T-cell (primary cell): ENCODE results near the gene MED23. TPM values are rescaled to one million over a fixed set of nuclear protein-coding genes. Genes with fewer than 3 reads are reported as not detected.

ENCODE experiments used
- ATAC-seq, 4 experiments: fragments of 200-7000 bp in 3 of 4; fragments of 150-1000 bp in 1 of 4; cut with Tn5 transposase; replicated peaks in 1 of 4; 1 replicate in 3 of 4; 2 replicates in 1 of 4; pipeline ENCODE4 v1.10.0; 2021; ENCODE audit warnings: moderate library complexity in 3 of 4, mild to moderate bottlenecking in 2 of 4, moderate number of reproducible peaks in 1 of 4
- CTCF ChIA-PET, 2 donors: fragments of 300-600 bp; sonication (Branson Sonifier 250); formaldehyde crosslinking; loops; one replicate each; lab custom pipeline; 2022; ENCODE audit warnings: antibody characterized with exemption in 2 of 2; lab: Charles Lee
- POLR2A ChIA-PET, 2 donors: fragments of 300-600 bp; sonication (Branson Sonifier 250); formaldehyde crosslinking; loops; one replicate each; lab custom pipeline; 2022; ENCODE audit warnings: antibody characterized with exemption in 2 of 2; lab: Charles Lee
- DNase-seq, 35 experiments: peaks; one replicate each; pipeline versions ENCODE4 v3.0.0 to v3.0.0-alpha.2; 2013 to 2023
- H3K27ac ChIP-seq: one replicate; pipeline ENCODE4 v1.5.1; 2013; ENCODE audit warnings: low read length
- H3K27me3 ChIP-seq, 2 experiments: replicated peaks in 1 of 2; 1 replicate in 1 of 2; 2 replicates in 1 of 2; pipeline versions ENCODE4 v1.6.1 to v1.7.0; 2013; ENCODE audit warnings: low read length in 1 of 2, mixed read lengths in 1 of 2; ENCODE audit not compliant: control insufficient read depth in 2 of 2, insufficient read depth in 2 of 2; ENCODE audit errors: extremely low read depth in 1 of 2
- H3K36me3 ChIP-seq, 2 donors: 1 replicate in 1 of 2; 2 replicates in 1 of 2; pipeline versions ENCODE4 v1.6.1 to v1.7.0; 2013; ENCODE audit warnings: low read length in 1 of 2; ENCODE audit not compliant: control insufficient read depth in 2 of 2, insufficient read depth in 1 of 2; ENCODE audit errors: extremely low read depth in 1 of 2
- H3K4me1 ChIP-seq, 2 experiments: 1 replicate in 1 of 2; 2 replicates in 1 of 2; pipeline versions ENCODE4 v1.6.1 to v1.7.0; 2013; ENCODE audit warnings: low read length in 2 of 2, mixed read lengths in 1 of 2; ENCODE audit not compliant: insufficient read depth in 2 of 2, control insufficient read depth in 1 of 2; ENCODE audit errors: extremely low read depth in 1 of 2
- H3K4me3 ChIP-seq, 2 donors: 1 replicate in 1 of 2; 2 replicates in 1 of 2; pipeline versions ENCODE4 v1.5.1 to v1.7.0; 2013; ENCODE audit warnings: mild to moderate bottlenecking in 2 of 2, low read length in 1 of 2, moderate library complexity in 1 of 2; ENCODE audit not compliant: control insufficient read depth in 1 of 2; ENCODE audit errors: extremely low read depth in 1 of 2
- H3K9me3 ChIP-seq: 2 replicates; pipeline ENCODE4 v1.7.0; 2013
- H3K27ac Mint-ChIP-seq, 2 donors: one replicate each; pipeline ENCODE4 v1.8.0; 2020 to 2021; ENCODE audit warnings: mild to moderate bottlenecking in 2 of 2, mixed read lengths in 2 of 2
- H3K27me3 Mint-ChIP-seq, 2 donors: one replicate each; pipeline ENCODE4 v1.8.0; 2021 to 2022; ENCODE audit warnings: mixed read lengths in 2 of 2
- H3K36me3 Mint-ChIP-seq: one replicate; pipeline ENCODE4 v1.8.0; 2021; ENCODE audit warnings: mixed read lengths
- H3K4me1 Mint-ChIP-seq, 3 donors: one replicate each; pipeline ENCODE4 v1.8.0; 2020 to 2022; ENCODE audit warnings: mixed read lengths in 3 of 3, mild to moderate bottlenecking in 1 of 3
- H3K4me3 Mint-ChIP-seq, 3 donors: one replicate each; pipeline ENCODE4 v1.8.0; 2020 to 2022; ENCODE audit warnings: mild to moderate bottlenecking in 3 of 3, mixed read lengths in 3 of 3, moderate library complexity in 3 of 3
- H3K9me3 Mint-ChIP-seq, 3 donors: one replicate each; pipeline ENCODE4 v1.8.0; 2020 to 2022; ENCODE audit warnings: mixed read lengths in 3 of 3
- WGBS: methylation state at CpG from one replicate; pipeline ENCODE4 v1.1.5; 2013; ENCODE audit warnings: missing lambda C conversion rate; ENCODE audit not compliant: insufficient coverage; 5-methylcytosine and 5-hydroxymethylcytosine counted together
- total RNA-seq, 35 experiments: library from RNA in 6 of 35; stranded (reverse) in 6 of 35; fragments of 120-200 nt in 1 of 35; gene quantifications; one replicate each; pipeline versions ENCODE4 v1.2.1 to v1.2.4 and lab custom pipeline; 2013 to 2026

Gene MED23
- total RNA-seq, 5 donors from 2014 or later (not counting 1 experiment from before 2014, with no cell fraction given) = 45.6 to 64.5 (median 46.6) TPM

GRCh38 chr6:131643855-131644460, 15.9 kb upstream of the MED23 start:
- Histone ChIP-seq H3K4me1 (no peaks in the 10 kb centered on the region), H3K9me3 (no peaks in the 10 kb centered on the region), H3K27me3 (no peaks in the 10 kb centered on the region), H3K36me3 (no peaks in the 10 kb centered on the region), H3K4me3 (no peak overlapping the region), H3K27ac (no peak overlapping the region)
- POLR2A ChIA-PET = no interaction called here
- 43% methylated on average over 2 of the region's 2 CpGs for whole genome bisulfite sequencing
- H3K4me3 Mint-ChIP-seq = no peak overlapping the region
- DNase-seq = no peak
- CTCF ChIA-PET = no interaction called here
- H3K4me1 Mint-ChIP-seq = no peaks in the 10 kb centered on the region
- no peak for ATAC-seq
- H3K9me3 Mint-ChIP-seq = no peaks in the 10 kb centered on the region
- H3K36me3 Mint-ChIP-seq = no peaks in the 10 kb centered on the region
- no peaks in the 10 kb centered on the region for H3K27me3 Mint-ChIP-seq
- no peak overlapping the region for H3K27ac Mint-ChIP-seq

- Mint-ChIP-seq H3K4me3 (no peak overlapping the region), H3K27me3 (no peaks in the 10 kb centered on the region), H3K36me3 (no peaks in the 10 kb centered on the region), H3K27ac (no peak overlapping the region), H3K4me1 (no peaks in the 10 kb centered on the region), H3K9me3 (no peaks in the 10 kb centered on the region)
- ATAC-seq (no peak), DNase-seq (no peak)
- 79% methylated on average over 2 of the region's 3 CpGs for WGBS
- Histone ChIP-seq H3K4me3 (no peak overlapping the region), H3K9me3 (no peaks in the 10 kb centered on the region), H3K36me3 (no peaks in the 10 kb centered on the region), H3K4me1 (no peaks in the 10 kb centered on the region), H3K27me3 (no peaks in the 10 kb centered on the region), H3K27ac (no peak overlapping the region)
- CTCF ChIA-PET = no interaction called here
- POLR2A ChIA-PET = no interaction called here
These were observed 15.1 kb upstream of the MED23 start for GRCh38 chr6:131642987-131643611.

DNA sequence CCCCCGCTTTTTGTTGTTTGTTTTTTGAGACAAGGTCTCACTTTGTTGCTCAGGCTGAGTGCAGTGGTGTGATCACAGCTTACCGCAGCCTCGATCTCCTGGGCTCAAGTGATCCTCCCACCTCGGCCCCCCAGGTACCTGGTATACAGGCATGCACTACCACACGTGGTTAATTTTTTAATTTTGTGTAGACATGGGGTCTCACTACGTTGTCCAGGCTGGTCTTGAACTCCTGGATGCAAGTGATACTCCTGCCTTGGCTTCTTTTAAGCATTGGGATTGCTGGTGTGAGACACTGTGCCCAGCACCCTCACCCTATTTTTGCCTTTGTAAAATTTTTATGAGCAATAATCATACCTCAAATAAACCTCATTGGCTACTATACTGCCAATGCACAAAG, 14.5 kb upstream of the MED23 start:
- Histone ChIP-seq H3K27me3 (no peaks in the 10 kb centered on the region), H3K36me3 (no peaks in the 10 kb centered on the region), H3K9me3 (no peaks in the 10 kb centered on the region), H3K4me1 (no peaks in the 10 kb centered on the region), H3K27ac (no peak overlapping the region), H3K4me3 (no peak overlapping the region)
- Mint-ChIP-seq H3K4me3 (no peak overlapping the region), H3K9me3 (no peaks in the 10 kb centered on the region), H3K36me3 (no peaks in the 10 kb centered on the region), H3K27me3 (no peaks in the 10 kb centered on the region), H3K4me1 (no peaks in the 10 kb centered on the region), H3K27ac (no peak overlapping the region)
- ChIA-PET POLR2A (no interaction called here), CTCF (no interaction called here)
- WGBS = 83% methylated on average over 3 of the region's 6 CpGs
- ATAC-seq (no peak), DNase-seq (no peak)

GRCh38 chr6:131641554-131641953, 13.5 kb upstream of the MED23 start:
- H3K36me3 Mint-ChIP-seq = no peaks in the 10 kb centered on the region
- H3K9me3 Mint-ChIP-seq = no peaks in the 10 kb centered on the region
- Histone ChIP-seq H3K4me1 (no peaks in the 10 kb centered on the region), H3K9me3 (no peaks in the 10 kb centered on the region), H3K4me3 (no peak overlapping the region), H3K27ac (no peak overlapping the region), H3K36me3 (no peaks in the 10 kb centered on the region), H3K27me3 (no peaks in the 10 kb centered on the region)
- no peak overlapping the region for H3K4me3 Mint-ChIP-seq
- 88% methylated on average over 1 of the region's 1 CpG for WGBS
- no peaks in the 10 kb centered on the region for H3K4me1 Mint-ChIP-seq
- CTCF ChIA-PET = no interaction called here
- H3K27ac Mint-ChIP-seq = no peak overlapping the region
- DNase-seq (no peak), ATAC-seq (no peak)
- H3K27me3 Mint-ChIP-seq = no peaks in the 10 kb centered on the region
- POLR2A ChIA-PET = no interaction called here

- H3K36me3 ChIP-seq = no peaks in the 10 kb centered on the region
- no peaks in the 10 kb centered on the region for H3K36me3 Mint-ChIP-seq
- ChIA-PET POLR2A (interaction anchor here in 1 of 2 donors (0.7 kb wide), 1 partner anchor 11 kb away, joined by 3 read pairs; no protein-coding TSS in a partner anchor), CTCF (interaction anchor here in 1 of 2 donors (1.0 kb wide), 1 partner anchor 13 kb away, joined by 4 read pairs; no protein-coding TSS in a partner anchor)
- no peaks in the 10 kb centered on the region for H3K9me3 ChIP-seq
- H3K4me3 Mint-ChIP-seq = no peak overlapping the region
- no CpG with 5 or more reads among the region's 3 CpGs for WGBS
- no peak overlapping the region for H3K4me3 ChIP-seq
- H3K27ac Mint-ChIP-seq = no peak overlapping the region
- no peaks in the 10 kb centered on the region for H3K27me3 Mint-ChIP-seq
- no peak overlapping the region for H3K27ac ChIP-seq
- no peaks in the 10 kb centered on the region for H3K4me1 ChIP-seq
- H3K4me1 Mint-ChIP-seq = no peaks in the 10 kb centered on the region
- no peaks in the 10 kb centered on the region for H3K27me3 ChIP-seq
- no peaks in the 10 kb centered on the region for H3K9me3 Mint-ChIP-seq
- DNase-seq (no peak), ATAC-seq (no peak)
These were observed 12.5 kb upstream of the MED23 start for GRCh38 chr6:131640576-131640975.

- H3K4me1 ChIP-seq = no peaks in the 10 kb centered on the region
- CTCF ChIA-PET = interaction anchor here (0.6 to 1.7 kb wide), 3 partner anchors 12 to 14 kb away, joined by 4 to 7 read pairs (median 6); partner anchors contain the start of gene MED23 (in 1 of the 2)
- Mint-ChIP-seq H3K27ac (no peak overlapping the region), H3K36me3 (no peaks in the 10 kb centered on the region), H3K27me3 (no peaks in the 10 kb centered on the region), H3K4me1 (no peaks in the 10 kb centered on the region), H3K9me3 (no peaks in the 10 kb centered on the region), H3K4me3 (no peak overlapping the region)
- no peaks in the 10 kb centered on the region for H3K27me3 ChIP-seq
- H3K27ac ChIP-seq = no peak overlapping the region
- no peaks in the 10 kb centered on the region for H3K9me3 ChIP-seq
- POLR2A ChIA-PET = interaction anchor here in 1 of 2 donors (0.6 to 0.7 kb wide), 2 partner anchors 11 to 1923 kb away, joined by 3 to 4 read pairs; no protein-coding TSS in a partner anchor
- no peaks in the 10 kb centered on the region for H3K36me3 ChIP-seq
- DNase-seq (no peak), ATAC-seq (no peak)
- H3K4me3 ChIP-seq = no peak overlapping the region
- no CpG with 5 or more reads among the region's 2 CpGs for WGBS
These were observed 12.1 kb upstream of the MED23 start for GRCh38 chr6:131640100-131640499.
